ENCODE data around the gene PRIM1.

The PRIM1 gene

DNA sequence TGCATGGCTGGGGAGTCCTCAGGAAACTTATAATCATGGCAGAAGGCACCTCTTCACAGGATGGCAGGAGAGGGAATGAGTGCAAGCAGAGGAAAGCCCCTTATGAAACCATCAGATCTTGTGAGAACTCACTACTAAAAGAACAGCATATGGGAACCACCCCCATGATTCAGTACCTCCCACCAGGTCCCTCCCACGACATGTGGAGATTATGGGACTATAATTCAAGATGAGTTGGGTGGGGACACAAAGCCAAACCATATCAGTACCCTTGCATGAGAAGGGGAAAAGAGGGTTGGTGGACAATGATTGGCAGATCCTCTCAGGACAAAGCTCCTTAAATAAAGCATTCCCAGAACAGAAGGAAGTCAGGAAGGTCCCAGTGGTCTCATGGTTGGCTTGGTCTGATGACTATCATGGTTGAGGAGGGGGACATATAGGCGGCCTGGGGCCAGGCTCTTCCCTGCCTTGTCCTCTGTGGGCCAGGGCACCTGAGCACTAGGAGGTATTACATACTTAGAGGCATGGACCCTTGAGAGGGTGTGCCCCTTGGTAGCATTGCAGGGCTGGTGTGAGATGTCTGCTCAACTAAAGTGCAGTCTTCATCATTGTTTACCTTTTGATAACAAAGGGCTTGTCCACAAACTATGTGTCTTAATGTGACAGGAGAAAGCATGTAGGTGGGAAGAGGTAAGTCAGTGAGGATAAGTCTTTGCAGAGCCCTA, 33.2 kb upstream of the PRIM1 start:
- DNase-seq (ENCODE audit: low read depth, low spot score) = no peak
- H3K27ac ChIP-seq (ENCODE audit: low read length) = no peak overlapping the region
- H3K4me1 ChIP-seq (ENCODE audit: control insufficient read depth, insufficient read depth, low read length) = no peaks in the 10 kb centered on the region
- H3K27me3 ChIP-seq (ENCODE audit: control insufficient read depth, insufficient read depth, low read length) = no peaks in the 10 kb centered on the region
- H3K4me3 ChIP-seq (ENCODE audit: low read length) = no peak overlapping the region
- H3K9me3 ChIP-seq (ENCODE audit: control insufficient read depth, insufficient read depth, low read length) = peaks cover 4% of the 10 kb centered on the region; the same call in 1 of the 2 replicates
- WGBS (ENCODE audit: insufficient coverage, insufficient read length) = no CpG with 5 or more reads among the region's 2 CpGs
- no peaks in the 10 kb centered on the region for H3K36me3 ChIP-seq (ENCODE audit: control insufficient read depth, insufficient read depth, low read length)

DNA sequence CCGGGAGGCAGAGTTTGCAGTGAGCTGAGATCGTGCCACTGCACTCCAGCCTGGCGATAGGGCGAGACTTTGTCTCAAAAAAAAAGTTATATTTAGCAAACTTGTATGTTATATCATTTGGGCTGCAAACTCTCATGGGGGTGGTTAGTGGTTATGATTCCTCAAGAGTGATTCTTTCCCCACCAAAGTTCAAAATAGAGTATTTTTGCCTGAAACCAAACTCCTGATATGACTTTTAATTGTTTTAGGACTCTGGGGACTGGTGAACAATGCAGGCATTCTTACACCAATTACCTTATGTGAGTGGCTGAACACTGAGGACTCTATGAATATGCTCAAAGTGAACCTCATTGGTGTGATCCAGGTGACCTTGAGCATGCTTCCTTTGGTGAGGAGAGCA, 29.6 kb upstream of the PRIM1 start:
- Histone ChIP-seq H3K36me3 (ENCODE audit: control insufficient read depth, insufficient read depth, low read length) (no peaks in the 10 kb centered on the region), H3K4me1 (ENCODE audit: control insufficient read depth, insufficient read depth, low read length) (no peaks in the 10 kb centered on the region), H3K9me3 (ENCODE audit: control insufficient read depth, insufficient read depth, low read length) (0 out of 2 replicates have a peak, but pooled peaks cover 2% of the 10 kb centered on the region), H3K27me3 (ENCODE audit: control insufficient read depth, insufficient read depth, low read length) (no peaks in the 10 kb centered on the region), H3K4me3 (ENCODE audit: low read length) (no peak overlapping the region), H3K27ac (ENCODE audit: low read length) (no peak overlapping the region)
- no peak for DNase-seq (ENCODE audit: low read depth, low spot score)
- WGBS (ENCODE audit: insufficient coverage, insufficient read length) = no CpG with 5 or more reads among the region's 4 CpGs

DNA sequence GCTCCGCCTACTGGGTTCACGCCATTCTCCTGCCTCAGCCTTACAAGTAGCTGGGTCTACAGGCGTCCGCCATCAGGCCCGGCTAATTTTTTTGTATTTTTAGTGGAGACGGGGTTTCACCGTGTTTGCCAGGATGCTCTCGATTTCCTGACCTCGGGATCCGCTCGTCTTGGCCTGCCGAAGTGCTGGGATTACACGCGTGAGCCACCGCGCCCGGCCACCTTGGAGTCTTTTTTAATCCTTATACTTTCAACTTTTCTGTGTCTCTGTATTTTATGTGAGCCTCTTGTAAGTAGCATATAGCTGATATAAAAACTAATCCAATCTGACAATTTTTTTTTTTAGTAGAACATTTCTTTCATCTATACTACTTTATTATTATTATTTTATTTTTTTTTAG, 26.6 kb upstream of the PRIM1 start:
- Histone ChIP-seq H3K4me1 (ENCODE audit: control insufficient read depth, insufficient read depth, low read length) (no peaks in the 10 kb centered on the region), H3K27ac (ENCODE audit: low read length) (no peak overlapping the region), H3K27me3 (ENCODE audit: control insufficient read depth, insufficient read depth, low read length) (no peaks in the 10 kb centered on the region), H3K9me3 (ENCODE audit: control insufficient read depth, insufficient read depth, low read length) (no peaks in the 10 kb centered on the region), H3K4me3 (ENCODE audit: low read length) (no peak overlapping the region), H3K36me3 (ENCODE audit: control insufficient read depth, insufficient read depth, low read length) (no peaks in the 10 kb centered on the region)
- no peak for DNase-seq (ENCODE audit: low read depth, low spot score)
- WGBS (ENCODE audit: insufficient coverage, insufficient read length) = no CpG with 5 or more reads among the region's 17 CpGs

DNA sequence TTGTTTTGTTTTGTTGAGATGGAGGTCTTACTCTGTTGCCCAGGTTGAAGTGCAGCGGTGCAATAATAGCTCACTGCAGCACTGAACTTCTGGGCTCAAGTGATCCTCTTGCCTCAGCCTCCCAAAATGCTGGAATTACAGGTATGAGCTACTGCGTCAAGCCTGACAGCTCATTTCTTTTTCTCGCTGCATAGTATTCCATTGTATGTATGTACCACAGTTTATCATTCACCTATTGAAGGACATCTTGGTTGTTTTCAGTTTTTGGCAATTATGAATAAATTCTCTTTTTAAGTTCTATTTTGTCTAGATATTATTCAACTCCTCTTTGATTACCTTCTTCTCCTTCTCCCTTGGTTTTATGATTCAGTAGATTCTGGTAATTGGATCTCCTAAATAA, 24.5 kb upstream of the PRIM1 start:
- no peak overlapping the region for H3K4me3 ChIP-seq (ENCODE audit: low read length)
- no peak for DNase-seq (ENCODE audit: low read depth, low spot score)
- H3K27me3 ChIP-seq (ENCODE audit: control insufficient read depth, insufficient read depth, low read length) = no peaks in the 10 kb centered on the region
- no peaks in the 10 kb centered on the region for H3K36me3 ChIP-seq (ENCODE audit: control insufficient read depth, insufficient read depth, low read length)
- no peaks in the 10 kb centered on the region for H3K9me3 ChIP-seq (ENCODE audit: control insufficient read depth, insufficient read depth, low read length)
- H3K4me1 ChIP-seq (ENCODE audit: control insufficient read depth, insufficient read depth, low read length) = no peaks in the 10 kb centered on the region
- H3K27ac ChIP-seq (ENCODE audit: low read length) = no peak overlapping the region
- WGBS (ENCODE audit: insufficient coverage, insufficient read length) = no CpG with 5 or more reads among the region's 3 CpGs

DNA sequence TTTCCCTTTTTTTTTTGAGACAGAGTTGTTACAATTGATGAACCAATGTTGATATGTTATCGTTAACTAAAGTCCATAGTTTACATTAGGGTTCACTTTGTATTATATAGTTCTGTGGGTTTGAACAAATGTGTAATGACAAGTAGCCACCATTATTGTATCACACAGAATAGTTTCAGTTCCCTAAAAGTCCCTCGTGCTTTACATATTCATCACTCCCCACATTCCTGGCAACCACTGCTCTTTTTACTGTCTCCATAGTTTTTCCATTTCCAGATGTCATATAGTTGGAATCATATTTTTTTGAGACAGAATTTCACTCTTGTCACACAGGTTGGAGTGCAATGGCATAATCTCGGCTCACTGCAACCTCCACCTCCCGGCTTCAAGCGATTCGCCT, 23.5 kb upstream of the PRIM1 start:
- no peak overlapping the region for H3K27ac ChIP-seq (ENCODE audit: low read length)
- H3K36me3 ChIP-seq (ENCODE audit: control insufficient read depth, insufficient read depth, low read length) = no peaks in the 10 kb centered on the region
- no peaks in the 10 kb centered on the region for H3K4me1 ChIP-seq (ENCODE audit: control insufficient read depth, insufficient read depth, low read length)
- no peak for DNase-seq (ENCODE audit: low read depth, low spot score)
- no peaks in the 10 kb centered on the region for H3K9me3 ChIP-seq (ENCODE audit: control insufficient read depth, insufficient read depth, low read length)
- no peak overlapping the region for H3K4me3 ChIP-seq (ENCODE audit: low read length)
- no peaks in the 10 kb centered on the region for H3K27me3 ChIP-seq (ENCODE audit: control insufficient read depth, insufficient read depth, low read length)
- WGBS (ENCODE audit: insufficient coverage, insufficient read length) = no CpG with 5 or more reads among the region's 6 CpGs

- Histone ChIP-seq H3K27me3 (ENCODE audit: control insufficient read depth, insufficient read depth, low read length) (no peaks in the 10 kb centered on the region), H3K4me1 (ENCODE audit: control insufficient read depth, insufficient read depth, low read length) (no peaks in the 10 kb centered on the region; the same call in 1 of the 2 replicates), H3K27ac (ENCODE audit: low read length) (no peak overlapping the region), H3K4me3 (ENCODE audit: low read length) (no peak overlapping the region), H3K9me3 (ENCODE audit: control insufficient read depth, insufficient read depth, low read length) (no peaks in the 10 kb centered on the region), H3K36me3 (ENCODE audit: control insufficient read depth, insufficient read depth, low read length) (no peaks in the 10 kb centered on the region)
- no CpG with 5 or more reads among the region's 2 CpGs for WGBS (ENCODE audit: insufficient coverage, insufficient read length)
- no peak for DNase-seq (ENCODE audit: low read depth, low spot score)
Observed at GRCh38 chr12:56773113-56773512, 21.0 kb upstream of the PRIM1 start.

DNA sequence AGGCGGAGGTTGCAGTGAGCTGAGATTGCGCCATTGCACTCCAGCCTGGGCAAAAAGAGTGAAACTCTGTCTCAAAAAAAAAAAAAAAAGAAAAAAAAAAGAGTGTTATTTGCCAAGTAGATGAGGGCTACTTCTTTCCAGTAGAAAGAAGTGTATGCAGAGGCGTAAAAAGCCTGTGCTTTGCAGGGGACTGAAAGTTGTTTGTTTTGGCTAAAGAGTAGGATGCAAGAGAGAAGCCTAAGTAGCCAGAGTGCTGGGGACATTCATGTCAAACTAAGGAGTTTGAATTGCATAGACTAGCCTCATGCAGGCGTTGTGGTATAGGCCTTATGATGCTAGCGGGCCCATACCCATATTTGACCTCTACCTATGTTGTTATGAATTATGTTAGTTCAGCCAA, 20.5 kb upstream of the PRIM1 start:
- H3K27me3 ChIP-seq (ENCODE audit: control insufficient read depth, insufficient read depth, low read length) = no peaks in the 10 kb centered on the region
- no peaks in the 10 kb centered on the region for H3K9me3 ChIP-seq (ENCODE audit: control insufficient read depth, insufficient read depth, low read length)
- H3K4me1 ChIP-seq (ENCODE audit: control insufficient read depth, insufficient read depth, low read length) = no peaks in the 10 kb centered on the region; the same call in 1 of the 2 replicates
- H3K27ac ChIP-seq (ENCODE audit: low read length) = no peak overlapping the region
- DNase-seq (ENCODE audit: low read depth, low spot score) = no peak
- H3K36me3 ChIP-seq (ENCODE audit: control insufficient read depth, insufficient read depth, low read length) = no peaks in the 10 kb centered on the region
- WGBS (ENCODE audit: insufficient coverage, insufficient read length) = no CpG with 5 or more reads among the region's 5 CpGs
- H3K4me3 ChIP-seq (ENCODE audit: low read length) = no peak overlapping the region

GRCh38 chr12:56769868-56770267, 17.7 kb upstream of the PRIM1 start:
- Histone ChIP-seq H3K36me3 (ENCODE audit: control insufficient read depth, insufficient read depth, low read length) (no peaks in the 10 kb centered on the region), H3K27me3 (ENCODE audit: control insufficient read depth, insufficient read depth, low read length) (no peaks in the 10 kb centered on the region), H3K4me3 (ENCODE audit: low read length) (no peak overlapping the region), H3K4me1 (ENCODE audit: control insufficient read depth, insufficient read depth, low read length) (no peaks in the 10 kb centered on the region; the same call in 1 of the 2 replicates), H3K27ac (ENCODE audit: low read length) (no peak overlapping the region), H3K9me3 (ENCODE audit: control insufficient read depth, insufficient read depth, low read length) (no peaks in the 10 kb centered on the region)
- no peak for DNase-seq (ENCODE audit: low read depth, low spot score)
- WGBS (ENCODE audit: insufficient coverage, insufficient read length) = no CpG with 5 or more reads among the region's 3 CpGs

- Histone ChIP-seq H3K27me3 (ENCODE audit: control insufficient read depth, insufficient read depth, low read length) (no peaks in the 10 kb centered on the region), H3K4me3 (ENCODE audit: low read length) (no peak overlapping the region), H3K9me3 (ENCODE audit: control insufficient read depth, insufficient read depth, low read length) (no peaks in the 10 kb centered on the region), H3K4me1 (ENCODE audit: control insufficient read depth, insufficient read depth, low read length) (no peaks in the 10 kb centered on the region; the same call in 1 of the 2 replicates), H3K36me3 (ENCODE audit: control insufficient read depth, insufficient read depth, low read length) (no peaks in the 10 kb centered on the region), H3K27ac (ENCODE audit: low read length) (no peak overlapping the region)
- DNase-seq (ENCODE audit: low read depth, low spot score) = no peak
- WGBS (ENCODE audit: insufficient coverage, insufficient read length) = no CpG with 5 or more reads among the region's 5 CpGs
Observed at GRCh38 chr12:56768424-56768823, 16.3 kb upstream of the PRIM1 start.

- Histone ChIP-seq H3K27me3 (ENCODE audit: control insufficient read depth, insufficient read depth, low read length) (no peaks in the 10 kb centered on the region), H3K36me3 (ENCODE audit: control insufficient read depth, insufficient read depth, low read length) (no peaks in the 10 kb centered on the region), H3K27ac (ENCODE audit: low read length) (no peak overlapping the region), H3K4me1 (ENCODE audit: control insufficient read depth, insufficient read depth, low read length) (no peaks in the 10 kb centered on the region; the same call in 1 of the 2 replicates), H3K9me3 (ENCODE audit: control insufficient read depth, insufficient read depth, low read length) (no peaks in the 10 kb centered on the region), H3K4me3 (ENCODE audit: low read length) (no peak overlapping the region)
- WGBS (ENCODE audit: insufficient coverage, insufficient read length) = no CpG with 5 or more reads among the region's 6 CpGs
- no peak for DNase-seq (ENCODE audit: low read depth, low spot score)
Observed at GRCh38 chr12:56766535-56766934, 14.4 kb upstream of the PRIM1 start.

Measured in iPS DF 6.9 (cell line).